Liver (tissue), 9 donors: ENCODE results near the gene NSF. TPM values are rescaled to one million over a fixed set of nuclear protein-coding genes. Genes with fewer than 3 reads are reported as not detected.

Experiments used
- DNase-seq: peaks from one replicate; pipeline ENCODE4 v3.0.0-alpha.2; 2017; ENCODE audit warnings: low spot score
- H3K27ac ChIP-seq, 2 donors: one replicate each; pipeline ENCODE4 v1.7.0; 2013; ENCODE audit warnings: inconsistent platforms in 2 of 2, low read length in 2 of 2, control low read depth in 1 of 2, low read depth in 1 of 2, mild to moderate bottlenecking in 1 of 2
- H3K27me3 ChIP-seq, 4 donors: one replicate each; pipeline versions ENCODE4 v1.6.1 to v1.7.0; 2013; ENCODE audit warnings: low read length in 3 of 4, inconsistent platforms in 1 of 4, mild to moderate bottlenecking in 1 of 4, moderate library complexity in 1 of 4; ENCODE audit not compliant: control insufficient read depth in 4 of 4, insufficient read depth in 4 of 4
- H3K36me3 ChIP-seq, 4 donors: one replicate each; pipeline versions ENCODE4 v1.6.1 to v1.7.0; 2013; ENCODE audit warnings: low read length in 3 of 4, mild to moderate bottlenecking in 3 of 4, low read depth in 1 of 4, moderate library complexity in 1 of 4; ENCODE audit not compliant: control insufficient read depth in 4 of 4, insufficient read depth in 3 of 4
- H3K4me1 ChIP-seq, 4 donors: one replicate each; pipeline versions ENCODE4 v1.6.1 to v1.7.0; 2013; ENCODE audit warnings: low read length in 3 of 4, mild to moderate bottlenecking in 3 of 4, moderate library complexity in 1 of 4; ENCODE audit not compliant: control insufficient read depth in 4 of 4, insufficient read depth in 4 of 4
- H3K4me3 ChIP-seq, 3 donors: one replicate each; pipeline versions ENCODE4 v1.6.1 to v1.7.0; 2013; ENCODE audit warnings: low read length in 3 of 3, control low read depth in 1 of 3, low read depth in 1 of 3, mild to moderate bottlenecking in 1 of 3
- H3K9ac ChIP-seq, 2 donors: one replicate each; pipeline ENCODE4 v1.7.0; 2013; ENCODE audit warnings: low read length in 2 of 2, mild to moderate bottlenecking in 2 of 2, moderate library complexity in 2 of 2, control low read depth in 1 of 2, low read depth in 1 of 2
- H3K9me3 ChIP-seq, 4 donors: one replicate each; pipeline versions ENCODE4 v1.6.1 to v1.7.0; 2013; ENCODE audit warnings: low read length in 3 of 4; ENCODE audit not compliant: control insufficient read depth in 4 of 4
- EGR1 ChIP-seq, 2 donors: IDR thresholded peaks; 2 replicates each; pipeline ENCODE4 v1.6.1; 2016 to 2018; ENCODE audit warnings: antibody characterized with exemption in 2 of 2, low read depth in 2 of 2
- FOXA1 ChIP-seq: IDR thresholded peaks from 2 replicates; pipeline ENCODE4 v1.6.1; 2016; ENCODE audit warnings: antibody characterized with exemption
- FOXA2 ChIP-seq: IDR thresholded peaks from 2 replicates; pipeline ENCODE4 v1.6.1; 2016; ENCODE audit warnings: antibody characterized with exemption
- GABPA ChIP-seq, 2 donors: IDR thresholded peaks in 1 of 2; conservative IDR thresholded peaks in 1 of 2; 2 replicates each; pipeline ENCODE4 v1.6.1; 2016; ENCODE audit warnings: antibody characterized with exemption in 2 of 2, mild to moderate bottlenecking in 1 of 2, moderate library complexity in 1 of 2
- HNF4A ChIP-seq, 2 donors: conservative IDR thresholded peaks; 2 replicates each; pipeline ENCODE4 v1.6.1; 2016; ENCODE audit warnings: antibody characterized with exemption in 2 of 2, mild to moderate bottlenecking in 2 of 2
- JUND ChIP-seq, 2 donors: IDR thresholded peaks; 2 replicates each; pipeline ENCODE4 v1.6.1; 2016; ENCODE audit warnings: antibody characterized with exemption in 2 of 2
- NR2F2 ChIP-seq: IDR thresholded peaks from 2 replicates; pipeline ENCODE4 v1.6.1; 2016; ENCODE audit warnings: antibody characterized with exemption
- RAD21 ChIP-seq, 2 donors: IDR thresholded peaks; 2 replicates each; pipeline ENCODE4 v1.6.1; 2016; ENCODE audit warnings: antibody characterized with exemption in 2 of 2, mild to moderate bottlenecking in 2 of 2
- RXRA ChIP-seq, 2 donors: IDR thresholded peaks; 2 replicates each; pipeline ENCODE4 v1.6.1; 2017 to 2018; ENCODE audit warnings: antibody characterized with exemption in 2 of 2, mild to moderate bottlenecking in 1 of 2
- SP1 ChIP-seq: IDR thresholded peaks from 2 replicates; pipeline ENCODE4 v1.6.1; 2018; ENCODE audit warnings: antibody characterized with exemption, mild to moderate bottlenecking
- TAF1 ChIP-seq: conservative IDR thresholded peaks from 2 replicates; pipeline ENCODE4 v1.6.1; 2016; ENCODE audit warnings: antibody characterized with exemption, mild to moderate bottlenecking
- YY1 ChIP-seq: IDR thresholded peaks from 2 replicates; pipeline ENCODE4 v1.6.1; 2016; ENCODE audit warnings: antibody characterized with exemption, mild to moderate bottlenecking
- WGBS: extraction: QIAGEN DNeasy Blood & Tissue Kit; methylation state at CpG from one replicate; pipeline ENCODE4 v1.1.7; 2013; 5-methylcytosine and 5-hydroxymethylcytosine counted together
- polyA plus RNA-seq, 2 donors: library from polyadenylated mRNA; stranded (reverse) in 1 of 2; unstranded in 1 of 2; fragments of 200-250 nt in 1 of 2; fragments of >200 nt in 1 of 2; fragmentation: Nextera tagmentation in 1 of 2; extraction: Ambion mirVana in 1 of 2; gene quantifications; one replicate each; pipeline versions ENCODE4 v1.2.1 to v1.2.3, GENCODE V29; 2013 to 2015
- total RNA-seq, 2 donors: library from RNA; depleted of rRNA; stranded (reverse); fragments of >200 nt; gene quantifications; one replicate each; pipeline ENCODE4 v1.2.3, GENCODE V29; 2014
- TF ChIP-seq, protein P1 (sequence below): IDR thresholded peaks from 2 replicates; pipeline ENCODE4 v1.6.1; 2016; ENCODE audit warnings: antibody characterized with exemption
- TF ChIP-seq, protein P2 (sequence below): IDR thresholded peaks from 2 replicates; pipeline ENCODE4 v1.6.1; 2016; ENCODE audit warnings: antibody characterized with exemption, mild to moderate bottlenecking
- TF ChIP-seq, protein P3 (sequence below): fragments of 150-350 bp; IDR thresholded peaks from 2 replicates; pipeline ENCODE4 v1.5.1; 2017; ENCODE audit warnings: improper control_type of control experiment, low read depth, low read length; ENCODE audit not compliant: missing input control
- TF ChIP-seq, protein P4 (sequence below): IDR thresholded peaks from 2 replicates; pipeline ENCODE4 v1.6.1; 2016; ENCODE audit warnings: antibody characterized with exemption
- donor health status: healthy.
- donor health status: healthy.
- donor health status: healthy.
- donor health status: healthy.
- donor health status: healthy.

NSF gene
- total and polyA plus RNA-seq, 4 donors = 7.5 to 24.0 (median 15.4) TPM

DNA sequence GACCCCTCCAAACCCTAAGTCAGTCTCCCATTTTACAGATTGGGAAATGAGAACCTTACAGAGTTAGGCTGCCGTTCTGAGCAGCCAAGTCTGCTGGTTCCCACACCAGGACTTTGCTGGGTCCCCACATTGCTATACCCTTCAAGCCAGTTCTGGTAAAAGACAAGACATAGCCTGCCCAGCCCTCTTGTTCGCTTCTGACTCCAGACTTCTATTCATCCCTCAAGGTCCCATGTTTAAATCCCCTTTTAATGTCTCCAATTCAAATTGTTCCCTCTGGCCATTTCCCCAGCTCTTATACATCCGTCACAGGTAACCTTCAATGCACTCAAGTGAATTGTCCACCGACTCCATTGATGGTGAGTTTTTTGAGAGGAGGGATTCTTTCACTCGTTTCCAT lies 197.8 kb downstream of the NSF start (continued):
- TF ChIP-seq, protein P1, sequence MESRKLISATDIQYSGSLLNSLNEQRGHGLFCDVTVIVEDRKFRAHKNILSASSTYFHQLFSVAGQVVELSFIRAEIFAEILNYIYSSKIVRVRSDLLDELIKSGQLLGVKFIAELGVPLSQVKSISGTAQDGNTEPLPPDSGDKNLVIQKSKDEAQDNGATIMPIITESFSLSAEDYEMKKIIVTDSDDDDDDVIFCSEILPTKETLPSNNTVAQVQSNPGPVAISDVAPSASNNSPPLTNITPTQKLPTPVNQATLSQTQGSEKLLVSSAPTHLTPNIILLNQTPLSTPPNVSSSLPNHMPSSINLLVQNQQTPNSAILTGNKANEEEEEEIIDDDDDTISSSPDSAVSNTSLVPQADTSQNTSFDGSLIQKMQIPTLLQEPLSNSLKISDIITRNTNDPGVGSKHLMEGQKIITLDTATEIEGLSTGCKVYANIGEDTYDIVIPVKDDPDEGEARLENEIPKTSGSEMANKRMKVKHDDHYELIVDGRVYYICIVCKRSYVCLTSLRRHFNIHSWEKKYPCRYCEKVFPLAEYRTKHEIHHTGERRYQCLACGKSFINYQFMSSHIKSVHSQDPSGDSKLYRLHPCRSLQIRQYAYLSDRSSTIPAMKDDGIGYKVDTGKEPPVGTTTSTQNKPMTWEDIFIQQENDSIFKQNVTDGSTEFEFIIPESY = no peak

DNA sequence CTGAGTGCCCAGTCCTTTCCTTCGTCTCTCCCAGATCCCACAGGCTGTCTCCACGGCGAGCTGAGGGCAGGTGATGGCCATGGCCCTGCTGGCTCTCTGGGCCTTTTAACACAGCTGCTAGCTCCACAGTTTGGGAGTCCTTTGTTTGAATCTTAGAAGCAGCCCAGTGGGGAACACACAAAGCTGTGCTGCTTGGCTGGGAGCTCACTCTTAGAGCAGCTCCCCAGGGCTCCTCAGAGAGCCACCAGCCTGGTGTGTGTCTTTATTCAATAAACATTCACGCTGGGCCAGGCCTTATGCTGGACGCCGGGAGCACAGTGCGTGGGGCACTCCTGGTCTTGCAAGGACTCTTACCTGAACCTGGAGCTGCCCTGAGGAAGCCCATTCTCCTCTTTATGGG lies 198.3 kb downstream of the NSF start:
- Histone ChIP-seq H3K9me3 (peaks cover 0 to 5% (median 2%) of the 10 kb centered on the region in 4 donors), H3K4me1 (no peaks in the 10 kb centered on the region), H3K9ac (no peak overlapping the region), H3K27ac (no peak overlapping the region), H3K27me3 (peaks cover 0 to 4% (median 0%) of the 10 kb centered on the region in 4 donors), H3K36me3 (no peaks in the 10 kb centered on the region), H3K4me3 (no peak overlapping the region)
- no peak for TF ChIP-seq RAD21 (IDR thresholded peaks at IDR 0.05)
- TF ChIP-seq, protein P2, sequence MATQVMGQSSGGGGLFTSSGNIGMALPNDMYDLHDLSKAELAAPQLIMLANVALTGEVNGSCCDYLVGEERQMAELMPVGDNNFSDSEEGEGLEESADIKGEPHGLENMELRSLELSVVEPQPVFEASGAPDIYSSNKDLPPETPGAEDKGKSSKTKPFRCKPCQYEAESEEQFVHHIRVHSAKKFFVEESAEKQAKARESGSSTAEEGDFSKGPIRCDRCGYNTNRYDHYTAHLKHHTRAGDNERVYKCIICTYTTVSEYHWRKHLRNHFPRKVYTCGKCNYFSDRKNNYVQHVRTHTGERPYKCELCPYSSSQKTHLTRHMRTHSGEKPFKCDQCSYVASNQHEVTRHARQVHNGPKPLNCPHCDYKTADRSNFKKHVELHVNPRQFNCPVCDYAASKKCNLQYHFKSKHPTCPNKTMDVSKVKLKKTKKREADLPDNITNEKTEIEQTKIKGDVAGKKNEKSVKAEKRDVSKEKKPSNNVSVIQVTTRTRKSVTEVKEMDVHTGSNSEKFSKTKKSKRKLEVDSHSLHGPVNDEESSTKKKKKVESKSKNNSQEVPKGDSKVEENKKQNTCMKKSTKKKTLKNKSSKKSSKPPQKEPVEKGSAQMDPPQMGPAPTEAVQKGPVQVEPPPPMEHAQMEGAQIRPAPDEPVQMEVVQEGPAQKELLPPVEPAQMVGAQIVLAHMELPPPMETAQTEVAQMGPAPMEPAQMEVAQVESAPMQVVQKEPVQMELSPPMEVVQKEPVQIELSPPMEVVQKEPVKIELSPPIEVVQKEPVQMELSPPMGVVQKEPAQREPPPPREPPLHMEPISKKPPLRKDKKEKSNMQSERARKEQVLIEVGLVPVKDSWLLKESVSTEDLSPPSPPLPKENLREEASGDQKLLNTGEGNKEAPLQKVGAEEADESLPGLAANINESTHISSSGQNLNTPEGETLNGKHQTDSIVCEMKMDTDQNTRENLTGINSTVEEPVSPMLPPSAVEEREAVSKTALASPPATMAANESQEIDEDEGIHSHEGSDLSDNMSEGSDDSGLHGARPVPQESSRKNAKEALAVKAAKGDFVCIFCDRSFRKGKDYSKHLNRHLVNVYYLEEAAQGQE = no peak
- TF ChIP-seq, protein P3, sequence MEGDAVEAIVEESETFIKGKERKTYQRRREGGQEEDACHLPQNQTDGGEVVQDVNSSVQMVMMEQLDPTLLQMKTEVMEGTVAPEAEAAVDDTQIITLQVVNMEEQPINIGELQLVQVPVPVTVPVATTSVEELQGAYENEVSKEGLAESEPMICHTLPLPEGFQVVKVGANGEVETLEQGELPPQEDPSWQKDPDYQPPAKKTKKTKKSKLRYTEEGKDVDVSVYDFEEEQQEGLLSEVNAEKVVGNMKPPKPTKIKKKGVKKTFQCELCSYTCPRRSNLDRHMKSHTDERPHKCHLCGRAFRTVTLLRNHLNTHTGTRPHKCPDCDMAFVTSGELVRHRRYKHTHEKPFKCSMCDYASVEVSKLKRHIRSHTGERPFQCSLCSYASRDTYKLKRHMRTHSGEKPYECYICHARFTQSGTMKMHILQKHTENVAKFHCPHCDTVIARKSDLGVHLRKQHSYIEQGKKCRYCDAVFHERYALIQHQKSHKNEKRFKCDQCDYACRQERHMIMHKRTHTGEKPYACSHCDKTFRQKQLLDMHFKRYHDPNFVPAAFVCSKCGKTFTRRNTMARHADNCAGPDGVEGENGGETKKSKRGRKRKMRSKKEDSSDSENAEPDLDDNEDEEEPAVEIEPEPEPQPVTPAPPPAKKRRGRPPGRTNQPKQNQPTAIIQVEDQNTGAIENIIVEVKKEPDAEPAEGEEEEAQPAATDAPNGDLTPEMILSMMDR = no peak
- TF ChIP-seq NR2F2 = no peak
- TF ChIP-seq FOXA2 = no peak
- no peak for TF ChIP-seq FOXA1
- TF ChIP-seq YY1 = no peak
- TF ChIP-seq SP1 = no peak
- no peak for TF ChIP-seq EGR1 (IDR thresholded peaks at IDR 0.05; ENCODE audit: low read depth in 2 of 2)
- no peak for TF ChIP-seq TAF1
- no peak for TF ChIP-seq RXRA (IDR thresholded peaks at IDR 0.05)
- TF ChIP-seq, protein P1 = no peak
- TF ChIP-seq, protein P4, sequence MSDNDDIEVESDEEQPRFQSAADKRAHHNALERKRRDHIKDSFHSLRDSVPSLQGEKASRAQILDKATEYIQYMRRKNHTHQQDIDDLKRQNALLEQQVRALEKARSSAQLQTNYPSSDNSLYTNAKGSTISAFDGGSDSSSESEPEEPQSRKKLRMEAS = no peak
- TF ChIP-seq HNF4A (conservative IDR thresholded peaks at IDR 0.05) = no peak
- TF ChIP-seq JUND (IDR thresholded peaks at IDR 0.05) = no peak
- TF ChIP-seq GABPA (IDR thresholded peaks at IDR 0.05 in 1 of 2, conservative IDR thresholded peaks at IDR 0.05 in 1 of 2) = no peak
- DNase-seq = no peak
- WGBS = 92% methylated on average over 7 of the region's 7 CpGs
